Activated naive CD8-positive, alpha-beta T cell treated with anti-CD3 and anti-CD28 coated beads, Interleukin-2, amount 50 U/mL, for 24 hours (primary cell): ENCODE data around the gene GFY.
A peak's percentile ranks its signal among the peaks of the same experiment; 100 is the strongest.

Experiments used
- ATAC-seq: fragments of 150-1000 bp; cut with Tn5 transposase; one replicate; pipeline ENCODE4 v1.10.0; 2021
- DNase-seq: peaks from one replicate; pipeline ENCODE4 v3.0.0; 2021
- H3K27ac Mint-ChIP-seq: one replicate; pipeline ENCODE4 v1.8.0; 2021; ENCODE audit warnings: mild to moderate bottlenecking, mixed read lengths
- H3K27me3 Mint-ChIP-seq: one replicate; pipeline ENCODE4 v1.8.0; 2021; ENCODE audit warnings: mixed read lengths
- H3K36me3 Mint-ChIP-seq: one replicate; pipeline ENCODE4 v1.8.0; 2021; ENCODE audit warnings: low read depth, mixed read lengths
- H3K4me1 Mint-ChIP-seq: one replicate; pipeline ENCODE4 v1.8.0; 2021; ENCODE audit warnings: mixed read lengths
- H3K4me3 Mint-ChIP-seq: one replicate; pipeline ENCODE4 v1.8.0; 2021; ENCODE audit warnings: mild to moderate bottlenecking, moderate library complexity, mixed read lengths
- H3K9me3 Mint-ChIP-seq: one replicate; pipeline ENCODE4 v1.8.0; 2021; ENCODE audit warnings: mixed read lengths

Gene GFY

DNA sequence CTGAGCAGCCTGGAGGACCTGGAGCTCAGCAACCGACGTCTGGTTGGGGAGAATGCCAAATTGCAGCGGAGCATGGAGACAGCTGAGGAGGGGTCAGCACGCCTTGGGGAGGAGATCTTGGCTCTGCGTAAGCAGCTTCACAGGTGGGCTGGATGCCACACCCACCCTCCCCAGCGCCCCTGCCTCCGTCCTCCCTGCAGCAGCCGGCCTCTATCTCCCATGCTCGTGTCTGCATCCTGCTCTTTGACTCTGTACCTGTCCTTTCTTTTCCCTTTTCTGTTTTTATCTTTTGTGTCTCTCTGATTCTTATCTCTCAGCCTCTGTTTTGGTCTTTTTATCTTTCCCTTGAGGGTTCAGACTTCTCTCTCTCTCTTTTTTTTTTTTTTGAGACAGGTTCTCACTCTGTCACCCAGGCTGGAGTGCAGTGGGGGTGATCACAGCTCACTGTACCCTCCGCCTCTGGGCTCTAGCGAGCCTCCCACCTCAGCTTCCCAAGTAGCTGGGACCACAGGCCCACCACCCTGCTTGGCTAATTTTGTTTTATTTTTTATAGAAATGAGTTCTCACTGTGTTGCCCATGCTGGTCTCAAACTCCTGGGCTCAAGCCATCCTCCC, 27.1 kb upstream of the GFY start:
- H3K9me3 Mint-ChIP-seq = no peaks in the 10 kb centered on the region
- peaks cover 1% of the 10 kb centered on the region for H3K27me3 Mint-ChIP-seq
- H3K36me3 Mint-ChIP-seq = no peaks in the 10 kb centered on the region
- peaks cover 9% of the 10 kb centered on the region for H3K4me1 Mint-ChIP-seq
- no peak for DNase-seq
- peak overlapping the region; percentile 44 for H3K27ac Mint-ChIP-seq
- no peak overlapping the region for H3K4me3 Mint-ChIP-seq
- no peak for ATAC-seq

DNA sequence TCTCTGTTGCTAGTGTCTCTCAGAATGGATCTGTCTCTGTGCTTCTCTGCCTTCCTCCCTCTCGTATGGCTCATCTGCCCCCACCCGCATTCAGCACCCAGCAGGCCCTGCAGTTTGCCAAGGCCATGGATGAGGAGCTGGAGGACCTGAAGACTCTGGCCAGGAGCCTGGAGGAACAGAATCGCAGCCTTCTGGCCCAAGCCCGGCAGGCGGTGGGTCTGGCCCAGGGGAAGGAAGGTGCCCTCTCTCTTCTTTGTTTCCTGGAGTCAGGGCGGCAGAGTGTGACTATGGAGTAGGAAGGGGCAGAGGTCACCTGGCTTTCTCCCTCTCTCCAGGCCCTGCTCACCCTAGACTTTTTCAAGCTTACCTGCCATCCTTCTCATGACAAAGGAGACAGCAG, 26.3 kb upstream of the GFY start:
- DNase-seq = no peak
- no peak overlapping the region for H3K4me3 Mint-ChIP-seq
- no peak overlapping the region for H3K27ac Mint-ChIP-seq
- ATAC-seq = no peak
- peaks cover 1% of the 10 kb centered on the region for H3K27me3 Mint-ChIP-seq
- no peaks in the 10 kb centered on the region for H3K9me3 Mint-ChIP-seq
- H3K36me3 Mint-ChIP-seq = no peaks in the 10 kb centered on the region
- peaks cover 11% of the 10 kb centered on the region for H3K4me1 Mint-ChIP-seq

DNA sequence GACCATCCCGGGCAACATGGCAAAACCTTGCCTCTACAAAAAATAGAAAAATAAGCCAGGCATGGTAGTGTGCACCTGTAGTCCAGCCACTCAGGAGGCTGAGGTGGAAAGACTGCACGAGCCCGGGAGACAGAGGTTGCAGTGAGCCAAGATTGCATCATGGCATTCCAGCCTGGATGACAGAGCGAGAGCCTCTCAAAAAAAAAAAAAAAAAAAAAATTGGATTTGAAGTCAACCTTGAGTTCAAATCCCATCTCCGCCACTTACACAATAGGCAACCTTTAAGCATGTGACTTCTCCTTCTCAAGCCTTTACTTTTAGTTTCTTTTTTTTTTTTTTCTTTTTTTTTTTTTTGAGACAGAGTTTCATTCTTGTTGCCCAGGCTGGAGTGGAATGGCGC, 25.2 kb upstream of the GFY start:
- no peak overlapping the region for H3K27ac Mint-ChIP-seq
- no peaks in the 10 kb centered on the region for H3K36me3 Mint-ChIP-seq
- no peak for ATAC-seq

DNA sequence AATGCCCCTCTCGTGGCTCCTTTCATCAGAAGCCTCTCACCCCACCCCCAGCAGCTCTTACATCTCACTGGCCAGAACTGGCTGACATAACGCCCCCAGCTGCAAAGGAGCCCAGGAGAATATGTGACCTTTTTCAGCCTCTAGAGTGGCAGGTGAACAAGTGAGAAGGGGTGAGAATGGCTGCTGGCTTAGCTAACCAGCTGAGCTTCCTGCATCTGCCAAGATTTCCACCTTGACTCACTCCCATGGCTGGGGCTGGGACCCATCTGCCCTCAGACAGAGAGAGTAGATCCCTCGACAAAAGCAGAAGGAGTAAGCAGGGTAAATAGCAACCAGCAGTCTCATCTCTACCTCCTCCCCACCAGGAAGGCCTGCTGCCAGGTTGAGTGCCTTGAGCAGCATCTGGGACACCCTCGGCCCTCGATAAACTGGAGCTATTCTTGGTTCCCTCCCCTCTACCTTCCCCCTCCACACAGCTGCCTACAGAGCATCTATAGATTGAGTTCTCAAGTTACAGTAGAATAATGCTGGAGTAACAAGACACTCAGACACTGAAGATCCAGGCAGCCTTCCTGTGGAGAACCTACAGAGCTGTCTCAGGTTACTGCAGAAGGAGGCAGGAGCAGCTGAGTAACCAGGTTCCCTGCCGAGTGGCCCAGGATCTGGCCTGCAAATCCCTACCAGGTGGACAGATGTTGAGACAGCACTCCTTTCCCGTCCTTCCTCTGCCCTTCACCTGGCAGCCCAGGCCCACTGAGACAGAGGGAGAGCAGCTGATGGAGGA, 21.6 kb upstream of the GFY start:
- Mint-ChIP-seq H3K4me3 (no peak overlapping the region), H3K9me3 (no peaks in the 10 kb centered on the region), H3K27ac (no peak overlapping the region), H3K4me1 (peaks cover 16% of the 10 kb centered on the region), H3K36me3 (no peaks in the 10 kb centered on the region), H3K27me3 (no peaks in the 10 kb centered on the region)
- DNase-seq = no peak
- peak; percentile 51 for ATAC-seq

More for the DNA sequence above, 25.2 kb upstream of the GFY start:
- Mint-ChIP-seq H3K9me3 (no peaks in the 10 kb centered on the region), H3K27me3 (no peaks in the 10 kb centered on the region), H3K4me3 (no peak overlapping the region), H3K4me1 (peaks cover 11% of the 10 kb centered on the region)
- no peak for DNase-seq

DNA sequence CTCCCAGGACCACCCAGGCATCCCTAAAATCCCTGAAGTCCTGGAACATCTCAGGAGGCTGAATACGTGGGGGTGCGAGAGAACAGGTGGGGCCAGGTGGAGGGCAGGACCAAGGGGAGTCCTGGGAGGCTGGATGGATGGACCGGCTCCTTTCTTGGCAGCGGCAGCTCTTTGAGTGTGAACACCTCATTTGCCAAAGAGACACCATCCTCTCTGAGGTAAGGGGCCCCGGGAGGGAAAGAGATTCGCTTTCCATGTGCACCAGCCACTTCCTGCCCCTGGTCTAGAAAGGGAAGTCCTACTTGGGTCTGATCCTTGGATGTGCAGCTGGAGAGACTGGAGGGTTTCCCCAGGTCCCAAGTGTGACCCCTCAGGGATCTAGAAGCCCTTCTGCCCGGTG, 18.1 kb upstream of the GFY start:
- H3K27me3 Mint-ChIP-seq = no peaks in the 10 kb centered on the region
- peaks cover 37% of the 10 kb centered on the region for H3K4me1 Mint-ChIP-seq
- ATAC-seq (no peak), DNase-seq (no peak)
- no peak overlapping the region for H3K27ac Mint-ChIP-seq
- H3K4me3 Mint-ChIP-seq = no peak overlapping the region
- H3K36me3 Mint-ChIP-seq = no peaks in the 10 kb centered on the region
- H3K9me3 Mint-ChIP-seq = no peaks in the 10 kb centered on the region

DNA sequence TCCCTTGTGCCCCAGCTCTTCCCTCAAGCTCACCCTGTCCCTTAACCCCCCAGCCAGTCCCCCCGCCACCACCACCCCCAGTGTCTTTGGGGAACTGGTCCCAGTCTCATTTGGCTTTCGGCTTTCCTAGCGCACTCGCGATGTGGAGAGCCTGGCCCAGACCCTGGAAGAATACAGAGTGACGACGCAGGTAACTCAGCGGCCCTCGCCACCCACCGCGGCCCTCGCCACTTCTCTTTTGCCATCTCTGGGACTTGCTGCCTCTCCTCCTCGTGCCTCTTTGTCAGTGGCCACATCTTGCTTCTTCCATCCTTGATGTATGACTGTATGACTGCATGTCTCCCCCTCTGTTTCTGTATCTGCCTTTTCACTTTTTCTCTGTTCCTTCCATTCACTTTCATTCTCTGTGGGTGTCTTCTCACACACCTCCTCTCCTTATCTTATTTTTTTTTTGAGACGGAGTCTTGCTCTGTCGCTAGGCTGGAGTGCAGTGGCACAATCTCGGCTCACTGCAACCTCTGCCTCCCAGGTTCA, 17.6 kb upstream of the GFY start:
- DNase-seq (no peak), ATAC-seq (no peak)
- Mint-ChIP-seq H3K4me3 (no peak overlapping the region), H3K27me3 (no peaks in the 10 kb centered on the region), H3K36me3 (no peaks in the 10 kb centered on the region), H3K27ac (no peak overlapping the region), H3K4me1 (peaks cover 37% of the 10 kb centered on the region), H3K9me3 (no peaks in the 10 kb centered on the region)

DNA sequence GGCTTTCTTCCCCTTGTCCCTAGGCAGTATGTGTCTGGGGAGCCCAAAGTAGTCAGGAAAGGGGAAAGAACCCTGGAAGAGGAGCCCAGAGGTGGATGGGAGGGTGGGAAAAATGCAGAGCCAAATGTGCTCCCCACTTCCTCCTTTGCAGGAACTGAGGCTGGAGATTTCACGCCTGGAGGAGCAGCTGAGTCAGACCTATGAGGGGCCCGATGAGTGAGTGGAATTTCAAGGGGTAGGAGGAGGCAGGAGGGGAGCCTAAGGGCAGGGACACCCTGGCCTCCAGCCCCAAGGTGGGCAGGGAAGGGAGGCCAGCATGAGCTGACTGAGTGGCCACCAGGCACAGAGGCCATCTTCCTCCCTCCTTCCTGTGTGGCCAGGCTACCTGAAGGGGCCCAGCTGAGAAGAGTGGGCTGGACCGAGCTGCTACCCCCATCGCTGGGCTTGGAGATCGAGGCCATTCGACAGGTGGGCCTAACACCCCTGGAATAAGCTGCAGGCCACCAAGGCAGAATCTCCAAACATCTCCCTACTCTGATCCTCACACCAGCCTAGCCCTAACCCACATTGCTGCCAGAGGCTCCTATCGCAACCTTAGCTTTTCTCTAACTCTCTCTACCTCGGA, 16.3 kb upstream of the GFY start:
- H3K4me3 Mint-ChIP-seq = peak overlapping the region; percentile 58
- no peaks in the 10 kb centered on the region for H3K9me3 Mint-ChIP-seq
- no peak for DNase-seq
- no peaks in the 10 kb centered on the region for H3K27me3 Mint-ChIP-seq
- ATAC-seq = peak; percentile 55
- H3K4me1 Mint-ChIP-seq = peaks cover 34% of the 10 kb centered on the region
- H3K27ac Mint-ChIP-seq = peak overlapping the region; percentile 80
- H3K36me3 Mint-ChIP-seq = no peaks in the 10 kb centered on the region

DNA sequence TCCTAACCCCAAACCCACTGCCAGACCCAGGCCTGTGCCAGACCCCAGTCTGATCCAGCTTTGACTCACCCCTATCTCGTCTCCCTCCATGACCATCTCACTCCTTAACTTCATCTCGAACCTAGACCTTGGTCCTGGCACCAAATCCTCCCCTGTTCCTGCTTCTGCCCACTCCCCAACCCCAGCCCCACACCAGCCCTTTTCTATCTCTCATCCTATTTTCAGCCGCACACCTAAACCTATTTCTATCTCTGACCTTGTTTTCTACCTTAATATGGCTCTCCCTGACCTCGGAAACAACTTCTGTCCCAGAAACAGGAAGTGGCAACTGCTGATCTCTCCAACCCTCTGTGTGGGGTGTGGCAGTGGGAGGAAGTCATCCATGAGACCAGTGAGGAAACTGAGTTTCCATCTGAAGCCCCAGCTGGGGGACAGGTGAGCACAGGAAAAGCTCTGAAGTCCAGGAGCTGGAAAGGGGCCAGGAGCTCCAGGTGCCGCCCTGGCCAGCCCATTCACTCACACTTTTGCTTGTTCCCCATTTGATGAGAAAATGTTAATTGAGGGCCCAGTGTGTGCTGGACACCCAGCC, 15.7 kb upstream of the GFY start:
- no peaks in the 10 kb centered on the region for H3K9me3 Mint-ChIP-seq
- ATAC-seq = peak; percentile 30
- H3K4me1 Mint-ChIP-seq = peaks cover 34% of the 10 kb centered on the region
- H3K36me3 Mint-ChIP-seq = no peaks in the 10 kb centered on the region
- H3K4me3 Mint-ChIP-seq = peak overlapping the region; percentile 58
- no peak for DNase-seq
- H3K27ac Mint-ChIP-seq = peak overlapping the region; percentile 80
- H3K27me3 Mint-ChIP-seq = no peaks in the 10 kb centered on the region

DNA sequence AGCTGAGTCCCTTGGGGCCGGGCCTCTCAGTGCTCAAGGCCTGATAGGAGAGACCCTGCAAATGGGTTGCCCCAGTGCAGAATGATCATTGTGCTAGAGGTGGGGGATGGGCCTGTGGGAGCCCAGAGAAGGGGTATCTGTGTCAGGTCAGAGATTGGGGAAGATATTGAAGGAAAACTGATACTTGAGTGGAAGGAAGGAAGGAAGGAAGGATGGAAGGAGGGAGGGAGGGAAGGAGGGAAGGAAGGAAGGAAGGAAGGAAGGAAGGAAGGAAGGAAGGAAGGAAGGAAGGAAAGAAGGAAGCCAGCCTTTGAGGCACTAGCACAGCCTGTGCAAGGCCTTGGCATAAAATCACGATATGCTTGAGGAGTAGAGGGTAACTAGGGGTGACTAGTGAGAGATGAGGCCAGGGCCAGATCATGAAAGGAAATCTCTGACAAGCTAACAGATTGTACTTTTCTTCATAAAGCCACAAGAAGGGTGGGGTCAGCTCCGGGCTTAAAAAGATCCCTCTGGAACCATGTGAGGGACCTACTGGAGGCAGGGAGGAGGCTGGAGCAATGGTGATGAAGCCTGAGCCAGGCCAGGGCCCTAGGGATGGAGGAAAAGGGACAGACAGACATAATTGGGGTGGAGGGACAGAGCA, 13.4 kb upstream of the GFY start:
- peaks cover 37% of the 10 kb centered on the region for H3K4me1 Mint-ChIP-seq
- no peak overlapping the region for H3K27ac Mint-ChIP-seq
- no peaks in the 10 kb centered on the region for H3K9me3 Mint-ChIP-seq
- no peak for DNase-seq
- H3K4me3 Mint-ChIP-seq = no peak overlapping the region
- no peaks in the 10 kb centered on the region for H3K36me3 Mint-ChIP-seq
- peaks cover 8% of the 10 kb centered on the region for H3K27me3 Mint-ChIP-seq
- ATAC-seq = no peak

DNA sequence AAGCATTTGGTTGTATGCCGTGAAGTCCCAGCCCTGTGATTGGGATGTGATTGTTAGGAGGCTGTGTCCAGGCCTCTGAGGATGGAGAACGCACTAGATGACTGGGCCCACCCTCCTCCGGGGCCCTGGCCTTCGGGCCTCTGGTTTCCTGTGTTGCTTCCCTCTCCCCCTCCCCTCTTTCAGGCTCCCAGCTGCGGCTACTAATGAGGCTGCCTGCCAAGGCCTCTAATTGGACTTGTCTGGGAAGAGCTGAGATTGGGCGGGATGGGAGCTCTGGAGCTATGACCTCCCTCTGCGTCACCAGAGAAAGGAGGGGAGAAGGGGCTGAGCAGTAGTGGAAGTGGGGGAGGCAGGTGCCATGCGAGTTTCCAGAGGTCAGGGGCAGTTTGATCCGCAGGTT, 11.8 kb upstream of the GFY start:
- Mint-ChIP-seq H3K4me3 (no peak overlapping the region), H3K36me3 (no peaks in the 10 kb centered on the region), H3K4me1 (peaks cover 30% of the 10 kb centered on the region), H3K27me3 (peaks cover 13% of the 10 kb centered on the region), H3K9me3 (no peaks in the 10 kb centered on the region), H3K27ac (no peak overlapping the region)
- ATAC-seq (no peak), DNase-seq (no peak)

DNA sequence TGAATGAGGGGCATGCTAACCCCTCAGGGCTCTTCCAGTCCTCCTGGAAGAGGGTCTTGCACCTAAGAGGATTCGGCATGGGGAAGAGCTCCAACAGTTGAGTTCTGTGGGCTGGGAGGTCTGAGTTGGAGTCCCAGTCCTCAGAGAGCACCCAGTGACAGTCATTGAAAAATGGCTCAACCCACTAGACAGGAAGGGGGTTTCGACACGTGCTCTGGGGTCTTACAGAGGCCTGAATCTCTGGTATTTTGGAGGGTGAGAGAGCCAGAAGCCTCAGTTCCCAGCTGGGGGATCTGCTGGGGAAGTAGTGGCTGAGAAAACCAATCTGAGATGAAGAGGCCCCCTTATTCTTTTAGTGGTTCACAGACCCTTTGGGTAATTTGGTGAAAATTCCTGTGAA, 10.9 kb upstream of the GFY start:
- Mint-ChIP-seq H3K4me1 (peaks cover 21% of the 10 kb centered on the region), H3K36me3 (no peaks in the 10 kb centered on the region), H3K9me3 (no peaks in the 10 kb centered on the region), H3K27me3 (peaks cover 21% of the 10 kb centered on the region), H3K4me3 (no peak overlapping the region), H3K27ac (no peak overlapping the region)
- DNase-seq = no peak
- ATAC-seq = no peak

DNA sequence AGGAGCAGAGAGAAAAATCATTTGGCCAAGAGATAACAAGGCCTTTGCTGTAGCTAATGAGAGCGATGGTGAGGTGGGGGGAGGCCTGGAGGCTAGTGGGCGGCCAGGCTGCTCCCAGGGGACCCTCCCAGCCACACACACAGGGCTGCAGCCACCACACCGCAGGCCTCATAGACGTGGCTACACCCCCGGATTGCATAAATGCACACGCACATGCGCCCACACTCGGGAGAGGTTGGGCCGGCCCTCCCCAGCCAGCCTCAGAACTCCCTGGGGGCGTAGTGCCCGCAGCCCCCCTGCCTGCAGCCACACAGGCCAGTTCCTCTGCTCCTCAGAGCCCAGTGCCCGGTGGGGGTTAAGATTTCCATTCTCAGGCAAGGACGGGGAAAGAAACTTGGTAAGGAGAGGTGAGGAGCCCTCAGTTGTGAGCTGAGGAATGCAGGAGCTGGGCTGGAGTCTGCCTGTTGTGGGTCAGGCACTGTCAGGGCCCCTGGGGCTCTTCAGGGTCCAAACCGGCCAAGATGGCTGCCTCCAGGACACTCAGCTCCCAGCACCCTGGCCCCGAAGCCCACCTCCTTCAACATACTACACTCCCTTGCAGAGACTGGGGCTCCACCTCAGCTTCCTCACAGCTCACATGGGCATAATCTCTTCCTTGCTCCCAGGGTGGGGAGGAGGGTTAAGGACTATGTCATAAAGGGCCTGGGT, 9.9 kb upstream of the GFY start:
- no peaks in the 10 kb centered on the region for H3K36me3 Mint-ChIP-seq
- H3K27ac Mint-ChIP-seq = no peak overlapping the region
- DNase-seq = no peak
- H3K4me1 Mint-ChIP-seq = peaks cover 11% of the 10 kb centered on the region
- peaks cover 31% of the 10 kb centered on the region for H3K27me3 Mint-ChIP-seq
- no peaks in the 10 kb centered on the region for H3K9me3 Mint-ChIP-seq
- H3K4me3 Mint-ChIP-seq = no peak overlapping the region
- no peak for ATAC-seq

DNA sequence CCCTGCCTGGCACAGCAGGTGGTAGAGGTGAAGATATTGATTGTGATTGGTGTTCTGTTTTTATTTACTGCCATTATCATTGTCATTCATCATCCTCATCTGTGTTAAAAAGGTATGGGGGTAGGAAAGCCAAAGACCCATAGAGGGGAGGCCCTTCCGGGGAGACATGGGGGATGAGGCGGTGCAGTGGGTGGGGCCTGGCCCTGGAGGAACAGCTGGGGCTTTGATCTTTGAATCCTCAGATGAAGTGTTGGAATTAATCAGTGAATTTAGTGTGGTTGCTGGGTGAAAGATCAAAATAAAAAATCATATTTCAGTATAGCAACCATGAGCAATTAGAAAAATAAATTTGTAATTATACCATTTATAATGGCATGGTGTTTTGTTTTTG, 9.4 kb upstream of the GFY start:
- ATAC-seq (no peak), DNase-seq (no peak)
- no peak overlapping the region for H3K27ac Mint-ChIP-seq
- H3K4me1 Mint-ChIP-seq = peaks cover 11% of the 10 kb centered on the region
- no peak overlapping the region for H3K4me3 Mint-ChIP-seq
- no peaks in the 10 kb centered on the region for H3K9me3 Mint-ChIP-seq
- H3K36me3 Mint-ChIP-seq = no peaks in the 10 kb centered on the region
- H3K27me3 Mint-ChIP-seq = peaks cover 36% of the 10 kb centered on the region

DNA sequence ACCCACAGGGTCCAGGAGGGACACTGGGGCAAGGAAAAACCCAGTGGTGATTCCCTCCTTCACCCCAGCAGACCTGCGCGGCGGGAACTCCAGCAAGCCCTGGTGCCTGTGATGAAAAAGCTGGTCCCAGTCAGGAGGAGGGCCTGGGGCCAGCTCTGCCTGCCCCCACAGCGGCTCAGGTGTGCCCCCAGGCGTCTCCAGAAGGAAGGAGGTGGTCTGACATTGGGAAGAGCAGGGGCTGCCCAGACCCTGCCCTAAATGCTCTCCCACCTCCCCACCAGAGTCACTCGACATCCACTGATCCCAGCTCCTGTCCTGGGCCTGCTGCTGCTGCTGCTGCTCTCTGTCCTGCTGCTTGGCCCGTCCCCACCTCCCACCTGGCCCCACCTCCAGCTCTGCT, 8.1 kb upstream of the GFY start:
- Mint-ChIP-seq H3K36me3 (no peaks in the 10 kb centered on the region), H3K27me3 (peaks cover 48% of the 10 kb centered on the region), H3K4me3 (no peak overlapping the region), H3K4me1 (peaks cover 15% of the 10 kb centered on the region), H3K27ac (no peak overlapping the region), H3K9me3 (no peaks in the 10 kb centered on the region)
- ATAC-seq (no peak), DNase-seq (no peak)
